Astrocyte of the spinal cord (primary cell): ENCODE data around the gene FBXL13.
"Not testable (repeated sequence)": the region's sequence is repeated elsewhere in the genome, so short reads cannot be mapped to it uniquely, and the experiment has no call there.

Source experiments
- DNase-seq: peaks from one replicate; pipeline ENCODE4 v3.0.0; 2011; ENCODE audit warnings: low read depth, low spot score
- H3K4me3 ChIP-seq: 2 replicates; pipeline ENCODE4 v1.5.1; 2011; ENCODE audit warnings: low read depth, mild to moderate bottlenecking, low read length, moderate library complexity
- CTCF ChIP-seq: IDR thresholded peaks from 2 replicates; pipeline ENCODE4 v1.5.1; 2012; ENCODE audit warnings: low read depth, mild to moderate bottlenecking, low read length, inconsistent platforms
- in situ Hi-C: cut with HindIII; loops from 2 replicates; pipeline ENCODE4 v1.10.0; 2017; ENCODE audit warnings: low sequenced_read_pairs

The FBXL13 gene

GRCh38 chr7:103003004-103003403 lies 71.6 kb downstream of the FBXL13 start:
- DNase-seq: no peak
- no peak for TF ChIP-seq CTCF
- H3K4me3 ChIP-seq: no peak overlapping the region
- in situ Hi-C loops: no loop called here

- TF ChIP-seq CTCF: no peak
- DNase-seq: no peak
- H3K4me3 ChIP-seq: no peak overlapping the region
- in situ Hi-C loops: no loop called here
Observed at GRCh38 chr7:103001210-103001609, 73.4 kb downstream of the FBXL13 start.

GRCh38 chr7:102996957-102997356 lies 77.6 kb downstream of the FBXL13 start:
- TF ChIP-seq CTCF: no peak
- H3K4me3 ChIP-seq: no peak overlapping the region
- in situ Hi-C loops: no loop called here
- no peak for DNase-seq

GRCh38 chr7:102995609-102996008 lies 79.0 kb downstream of the FBXL13 start:
- in situ Hi-C loops, H3K4me3 ChIP-seq, DNase-seq: not testable (repeated sequence)

- H3K4me3 ChIP-seq: no peak overlapping the region
- in situ Hi-C loops: no loop called here
- no peak for TF ChIP-seq CTCF
- DNase-seq: no peak
Observed at GRCh38 chr7:102994567-102994966, 80.0 kb downstream of the FBXL13 start.

- H3K4me3 ChIP-seq: no peak overlapping the region
- DNase-seq: no peak
- in situ Hi-C loops: no loop called here
- no peak for TF ChIP-seq CTCF
Observed at GRCh38 chr7:102993718-102994029, 80.9 kb downstream of the FBXL13 start.

GRCh38 chr7:102992938-102993717 lies 81.5 kb downstream of the FBXL13 start:
- no peak overlapping the region for H3K4me3 ChIP-seq
- in situ Hi-C loops: no loop called here
- TF ChIP-seq CTCF: no peak
- peak; percentile 92 for DNase-seq
